ENCODE data around the gene HDAC9. TPM values are rescaled to one million over a fixed set of nuclear protein-coding genes. Genes with fewer than 3 reads are reported as not detected.

HDAC9 gene
- total RNA-seq, 2 donors from 2014 or later = 8.3 to 31.9 TPM

GRCh38 chr7:18798088-18798906 is 302.7 kb downstream of the HDAC9 start:
- TF ChIP-seq POLR2A (IDR thresholded peaks at IDR 0.05) = no peak
- TF ChIP-seq POLR2AphosphoS5 (IDR thresholded peaks at IDR 0.05) = no peak
- TF ChIP-seq CTCF (IDR thresholded peaks at IDR 0.05) = no peak
- WGBS = 75% methylated on average over 3 of the region's 3 CpGs
- Histone ChIP-seq H3K27ac (no peak overlapping the region), H3K4me1 (replicated peaks) (peaks cover 4% of the 10 kb centered on the region), H3K27me3 (replicated peaks; ENCODE audit: insufficient read depth) (no peaks in the 10 kb centered on the region), H3K9me3 (no peaks in the 10 kb centered on the region), H3K4me3 (no peak overlapping the region), H3K36me3 (no peaks in the 10 kb centered on the region)
- no peak for DNase-seq (ENCODE audit: low spot score)
- intact Hi-C loops (cut with DNase I) = no loop called here

- Histone ChIP-seq H3K9me3 (no peaks in the 10 kb centered on the region), H3K4me3 (no peak overlapping the region), H3K4me1 (replicated peaks) (no peaks in the 10 kb centered on the region), H3K27me3 (replicated peaks; ENCODE audit: insufficient read depth) (no peaks in the 10 kb centered on the region), H3K36me3 (no peaks in the 10 kb centered on the region), H3K27ac (no peak overlapping the region)
- no peak for DNase-seq (ENCODE audit: low spot score)
- intact Hi-C loops (cut with DNase I) = no loop called here
- WGBS = 82% methylated on average over 1 of the region's 1 CpG
- TF ChIP-seq POLR2A (IDR thresholded peaks at IDR 0.05) (no peak), POLR2AphosphoS5 (IDR thresholded peaks at IDR 0.05) (no peak), CTCF (IDR thresholded peaks at IDR 0.05) (no peak)
Observed at GRCh38 chr7:18799899-18800298, 304.4 kb downstream of the HDAC9 start.

GRCh38 chr7:18803923-18804322 is 308.4 kb downstream of the HDAC9 start:
- no peak for TF ChIP-seq CTCF (IDR thresholded peaks at IDR 0.05)
- TF ChIP-seq POLR2A (IDR thresholded peaks at IDR 0.05) = no peak
- TF ChIP-seq POLR2AphosphoS5 (IDR thresholded peaks at IDR 0.05) = no peak
- Histone ChIP-seq H3K4me1 (replicated peaks) (no peaks in the 10 kb centered on the region), H3K27ac (no peak overlapping the region), H3K27me3 (replicated peaks; ENCODE audit: insufficient read depth) (no peaks in the 10 kb centered on the region), H3K36me3 (no peaks in the 10 kb centered on the region), H3K9me3 (no peaks in the 10 kb centered on the region), H3K4me3 (no peak overlapping the region)
- no peak for DNase-seq (ENCODE audit: low spot score)
- WGBS = 59% methylated on average over 1 of the region's 1 CpG
- intact Hi-C loops (cut with DNase I) = no loop called here

GRCh38 chr7:18806177-18806576 is 310.6 kb downstream of the HDAC9 start:
- WGBS = 87% methylated on average over 2 of the region's 2 CpGs
- H3K4me1 ChIP-seq (replicated peaks) = no peaks in the 10 kb centered on the region
- TF ChIP-seq POLR2AphosphoS5 (IDR thresholded peaks at IDR 0.05) = no peak
- no peak for TF ChIP-seq CTCF (IDR thresholded peaks at IDR 0.05)
- no peak for TF ChIP-seq POLR2A (IDR thresholded peaks at IDR 0.05)
- no peaks in the 10 kb centered on the region for H3K27me3 ChIP-seq (replicated peaks; ENCODE audit: insufficient read depth)
- H3K4me3 ChIP-seq = no peak overlapping the region
- no peak for DNase-seq (ENCODE audit: low spot score)
- no peaks in the 10 kb centered on the region for H3K9me3 ChIP-seq
- intact Hi-C loops (cut with DNase I) = no loop called here
- H3K36me3 ChIP-seq = no peaks in the 10 kb centered on the region
- no peak overlapping the region for H3K27ac ChIP-seq

- Histone ChIP-seq H3K9me3 (no peaks in the 10 kb centered on the region), H3K27me3 (replicated peaks; ENCODE audit: insufficient read depth) (no peaks in the 10 kb centered on the region), H3K4me1 (replicated peaks) (no peaks in the 10 kb centered on the region), H3K27ac (no peak overlapping the region), H3K36me3 (no peaks in the 10 kb centered on the region), H3K4me3 (no peak overlapping the region)
- TF ChIP-seq POLR2A (IDR thresholded peaks at IDR 0.05) = no peak
- no peak for TF ChIP-seq CTCF (IDR thresholded peaks at IDR 0.05)
- TF ChIP-seq POLR2AphosphoS5 (IDR thresholded peaks at IDR 0.05) = no peak
- 85% methylated on average over 3 of the region's 3 CpGs for WGBS
- intact Hi-C loops (cut with DNase I) = no loop called here
- no peak for DNase-seq (ENCODE audit: low spot score)
Observed at GRCh38 chr7:18808026-18808425, 312.5 kb downstream of the HDAC9 start.

Measured in prostate gland (tissue), 2 donors.